Frontal cortex (tissue), 4 donors: ENCODE results near the gene AVPR2. TPM values are rescaled to one million over a fixed set of nuclear protein-coding genes. Genes with fewer than 3 reads are reported as not detected.

ENCODE experiments used
- DNase-seq, 2 donors: peaks; one replicate each; pipeline ENCODE4 v3.0.0; 2012; ENCODE audit warnings: low spot score in 2 of 2
- FAIRE-seq: peaks from 2 replicates; lab custom pipeline; 2012; peaks lifted over from hg19 to GRCh38; lab: Jason Lieb, UNC
- total RNA-seq: library from RNA; depleted of rRNA; stranded (reverse); fragments of >200 nt; gene quantifications from one replicate; pipeline ENCODE4 v1.2.3, GENCODE V29; 2014
- donor health status: control.
- donor health status: control.
- donor health status: control.

Gene AVPR2
- total RNA-seq = not detected

DNA sequence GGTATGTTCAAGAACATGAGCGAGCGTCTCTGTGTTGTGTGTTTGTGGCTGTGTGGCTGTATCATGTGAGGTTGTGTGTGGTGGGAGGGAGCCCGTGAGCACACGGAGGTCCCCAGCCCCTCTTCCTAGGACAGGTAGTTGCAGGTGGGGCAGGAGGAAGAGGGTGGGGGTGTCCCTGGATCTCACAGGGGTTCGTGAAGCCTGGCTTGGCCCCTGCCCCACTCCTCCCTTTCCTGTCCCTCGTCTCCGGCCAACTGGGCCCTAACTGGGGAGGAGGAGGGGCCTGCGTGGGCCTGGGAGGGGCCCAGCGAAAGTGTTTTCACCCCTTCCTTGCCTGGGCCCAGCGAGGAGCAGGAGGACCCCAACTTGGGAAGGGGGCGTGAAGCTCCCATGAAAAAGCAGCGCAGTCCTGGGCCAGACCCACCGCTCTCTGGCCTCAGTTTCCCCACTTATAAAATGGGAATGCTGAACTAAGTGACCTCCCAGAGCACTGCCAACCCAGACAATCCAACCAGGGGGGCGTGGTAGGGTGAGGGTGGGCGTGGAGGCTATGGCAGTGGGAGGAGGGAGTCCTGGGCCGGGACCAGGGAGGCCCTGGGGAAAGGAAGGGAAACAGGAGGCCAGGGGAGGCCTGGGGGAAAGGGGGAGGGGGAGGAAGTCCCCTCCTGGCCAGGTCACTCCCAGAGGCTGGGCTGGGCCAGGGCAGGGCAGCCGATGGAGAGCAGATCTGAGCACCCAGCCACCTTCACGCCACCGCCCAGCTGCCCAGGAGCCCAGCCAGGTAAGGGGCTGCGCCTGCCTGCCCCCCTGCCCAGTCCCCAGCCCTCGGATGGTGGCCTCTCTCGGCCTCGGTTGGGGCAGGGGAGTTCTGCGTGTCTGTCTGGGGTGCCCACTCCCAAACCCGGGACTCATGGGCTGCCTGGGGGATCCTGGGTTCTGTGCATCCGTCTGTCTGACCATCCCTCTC, at the start of gene AVPR2:
AVPR2 (plus strand) TSS at position 683 of the 967 bp plus-strand sequence. CDS start 473 bp downstream, outside the sequence.
- no peak for DNase-seq
- no peak for FAIRE-seq

DNA sequence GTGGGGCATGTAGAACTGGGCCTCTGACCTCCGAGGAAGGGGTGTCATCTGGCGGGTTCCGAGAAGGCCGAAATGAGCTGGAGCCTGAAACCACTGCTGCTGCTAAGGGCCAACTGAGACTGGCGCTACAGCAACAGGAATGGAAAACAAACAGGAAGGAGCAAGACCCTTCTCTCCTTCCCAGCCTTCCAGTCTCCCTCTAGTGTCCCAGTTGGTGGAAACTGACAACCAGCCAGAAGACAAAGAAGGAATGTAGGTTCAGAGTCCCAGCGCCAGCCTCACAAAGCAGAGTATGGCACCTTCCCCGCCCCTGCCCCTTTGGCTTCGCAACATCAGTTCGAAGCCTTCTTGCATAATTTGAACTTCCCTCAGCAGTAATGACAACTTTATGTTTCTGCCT, 49.8 kb upstream of the AVPR2 start:
- no peak for FAIRE-seq
- DNase-seq = no peak

DNA sequence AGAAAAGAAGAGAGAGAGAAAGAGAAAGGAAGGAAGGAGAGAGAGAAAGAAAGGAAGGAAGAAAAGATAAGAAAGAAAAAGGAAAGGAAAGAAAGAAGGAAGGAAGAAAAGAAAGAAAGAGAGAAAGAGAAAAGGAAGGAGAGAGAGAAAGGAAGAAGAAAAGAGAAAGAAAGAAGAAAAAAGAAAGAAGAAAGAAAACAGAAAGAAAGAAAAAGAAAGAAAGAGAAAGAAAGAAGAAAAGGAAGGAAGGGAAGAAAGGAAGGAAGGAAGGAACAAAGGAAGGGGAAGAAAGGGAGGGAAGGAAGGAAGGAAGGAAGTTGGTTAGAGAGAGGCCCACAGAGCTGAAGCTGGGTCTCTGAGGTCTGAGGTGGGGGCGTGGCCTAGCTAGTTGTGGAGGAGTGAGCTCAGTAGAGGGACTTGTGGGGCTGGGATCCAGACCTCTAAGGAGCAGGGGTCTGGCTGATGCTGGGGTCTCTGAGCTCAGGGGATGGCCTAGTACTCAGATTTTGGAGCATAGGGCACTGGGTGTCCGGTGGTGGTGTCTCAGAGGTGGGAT, 47.0 kb upstream of the AVPR2 start:
- no peak for DNase-seq
- no peak for FAIRE-seq

DNA sequence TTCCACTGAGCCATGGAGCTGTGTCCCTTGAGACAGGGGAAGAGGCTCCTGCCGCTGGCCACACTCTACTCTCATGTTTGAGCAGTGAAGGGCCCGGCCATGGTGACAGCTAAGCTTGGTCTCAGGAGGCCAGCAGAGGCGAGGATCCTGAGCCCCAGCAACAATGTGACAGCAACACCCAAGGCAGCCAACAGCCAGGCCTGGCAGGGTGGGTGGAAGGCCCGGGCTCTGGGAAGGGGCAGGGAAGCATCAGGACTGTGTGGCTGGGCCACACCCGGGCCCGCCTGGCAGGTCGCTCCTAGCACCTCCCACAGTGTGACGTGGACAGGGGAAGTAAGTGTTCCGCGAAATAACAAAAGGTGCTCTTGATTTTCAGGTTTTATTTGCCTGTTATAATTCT, 43.3 kb upstream of the AVPR2 start:
- no peak for FAIRE-seq
- DNase-seq = no peak

DNA sequence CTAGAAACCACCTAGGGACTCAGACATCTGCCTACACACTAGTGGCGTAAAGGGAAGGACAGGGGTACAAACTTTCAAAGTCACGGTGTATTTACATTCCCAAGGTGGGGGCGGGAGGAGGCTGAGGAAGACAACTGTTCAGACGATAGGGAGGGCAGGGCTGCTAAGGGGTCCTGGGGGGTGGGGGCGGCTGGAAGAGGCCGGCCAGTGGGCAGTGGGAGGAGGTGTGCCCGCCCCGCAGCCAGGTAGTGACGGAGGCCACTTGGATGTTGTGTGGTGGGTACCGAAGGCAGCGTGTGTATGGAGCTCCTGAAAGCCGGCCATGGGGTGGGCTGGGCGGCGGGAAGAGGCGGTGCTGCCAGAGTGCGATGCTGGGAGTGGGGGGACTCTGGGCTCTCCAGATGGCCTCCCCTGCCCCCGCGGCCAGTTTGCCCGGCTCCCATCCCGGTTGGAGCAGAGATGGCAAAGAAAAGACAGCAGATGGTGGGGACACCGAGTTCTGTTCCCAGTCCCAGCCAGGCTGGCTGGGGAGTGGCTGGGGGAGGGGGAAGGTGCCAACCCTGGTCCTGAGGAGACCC, 42.7 kb upstream of the AVPR2 start:
- DNase-seq (peak in 1 of 2 donors; percentile 7), FAIRE-seq (no peak)

DNA sequence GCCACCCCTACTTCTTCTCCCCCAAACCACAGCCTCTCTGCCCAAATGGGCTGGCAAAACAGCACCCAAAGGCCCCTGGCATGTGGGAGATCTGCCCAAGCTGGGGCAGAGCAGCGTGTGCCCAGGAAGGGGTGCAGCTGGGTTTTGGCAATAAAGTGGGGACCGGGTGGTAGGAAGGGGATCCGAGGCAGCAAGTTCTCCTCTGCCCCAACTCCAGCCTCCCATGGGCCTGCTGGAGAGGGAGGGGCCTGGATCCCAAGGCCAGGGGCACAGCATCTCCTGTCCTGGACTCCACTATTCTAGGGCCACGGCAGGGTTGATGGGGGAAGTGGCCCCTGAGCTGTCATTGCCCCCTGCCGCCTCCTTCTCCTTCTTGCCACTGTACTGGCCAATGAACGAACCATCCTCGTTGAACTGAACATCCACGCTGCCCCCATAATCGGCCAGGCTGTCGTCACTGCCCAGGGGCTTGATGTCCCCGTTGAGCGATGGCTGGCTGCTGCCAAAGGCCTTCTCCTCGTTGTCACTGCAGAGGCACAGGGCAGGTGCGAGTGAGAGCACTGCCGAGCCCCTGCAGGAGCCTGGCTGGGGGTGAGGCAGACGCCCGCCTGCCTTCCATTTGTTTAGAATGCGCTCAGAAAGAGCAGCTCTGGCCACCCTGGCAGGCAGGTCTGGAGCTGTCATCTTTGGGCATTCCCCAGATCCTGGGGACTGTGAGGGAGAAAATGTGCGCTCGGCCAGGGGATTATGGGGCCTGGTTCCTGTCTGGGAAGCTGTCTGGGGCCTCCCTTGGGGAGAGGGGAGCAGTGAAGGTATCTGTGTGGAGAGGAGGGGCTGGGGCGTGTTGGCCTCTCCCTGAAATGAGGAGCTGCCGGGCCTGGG, 41.9 kb upstream of the AVPR2 start:
- DNase-seq (peak in 1 of 2 donors; percentile 10), FAIRE-seq (no peak)

DNA sequence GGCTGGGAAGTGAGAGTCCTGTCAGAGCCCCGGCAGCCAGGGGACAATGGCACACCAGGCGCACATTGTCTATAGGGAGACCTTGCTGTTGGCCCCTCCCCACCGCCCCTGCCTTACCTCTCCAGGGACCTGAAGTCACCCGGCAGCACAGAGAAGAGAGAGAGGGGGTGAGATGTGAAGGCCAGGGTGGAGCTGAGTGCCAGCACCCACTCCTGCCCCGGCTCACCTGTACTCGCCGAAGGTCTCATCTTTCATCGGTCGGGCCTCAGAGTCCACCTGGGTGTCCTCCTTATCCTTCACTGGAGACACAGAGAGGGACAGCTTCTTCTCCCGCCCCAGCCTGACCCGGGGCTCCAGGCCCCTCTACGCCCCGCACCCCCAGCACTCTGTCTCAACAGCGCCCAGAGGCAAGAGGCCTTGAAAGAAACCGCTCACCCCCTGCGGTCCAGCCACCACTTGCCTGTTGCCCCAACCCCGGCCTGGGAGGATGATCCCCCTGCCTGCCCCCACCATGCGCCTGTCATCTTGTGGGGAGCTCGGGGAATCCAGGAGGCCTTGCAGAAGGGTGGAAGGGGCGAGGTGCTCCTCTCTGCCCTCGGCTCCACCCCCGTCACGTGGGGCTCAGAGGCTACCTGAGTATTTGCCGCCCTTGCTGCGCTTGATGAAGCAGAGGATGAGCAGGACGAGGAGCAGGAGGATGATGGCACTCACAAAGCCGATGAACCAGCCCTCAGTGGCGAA, 41.1 kb upstream of the AVPR2 start:
- DNase-seq = peak in 1 of 2 donors; percentile 12
- no peak for FAIRE-seq

DNA sequence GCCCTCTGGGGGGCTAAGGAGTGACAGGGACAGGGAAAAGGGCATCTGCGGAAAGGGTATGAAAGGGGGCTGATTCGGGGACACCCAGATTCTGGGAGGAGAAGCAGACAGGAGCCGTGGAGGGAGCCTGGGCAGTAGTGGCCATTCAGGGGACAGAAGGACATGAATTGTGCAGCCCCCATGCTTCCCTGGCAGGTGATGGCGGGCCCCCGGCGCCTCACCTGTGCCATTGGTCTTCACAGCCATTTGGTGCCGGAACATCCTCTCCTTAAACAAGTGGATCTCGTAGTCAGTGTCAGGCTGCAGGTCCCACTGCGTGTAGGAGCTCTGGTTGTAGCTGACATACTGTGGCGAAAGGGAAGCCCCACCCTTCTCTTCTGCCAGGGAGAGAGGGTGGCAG, 40.4 kb upstream of the AVPR2 start:
- DNase-seq (no peak), FAIRE-seq (no peak)

DNA sequence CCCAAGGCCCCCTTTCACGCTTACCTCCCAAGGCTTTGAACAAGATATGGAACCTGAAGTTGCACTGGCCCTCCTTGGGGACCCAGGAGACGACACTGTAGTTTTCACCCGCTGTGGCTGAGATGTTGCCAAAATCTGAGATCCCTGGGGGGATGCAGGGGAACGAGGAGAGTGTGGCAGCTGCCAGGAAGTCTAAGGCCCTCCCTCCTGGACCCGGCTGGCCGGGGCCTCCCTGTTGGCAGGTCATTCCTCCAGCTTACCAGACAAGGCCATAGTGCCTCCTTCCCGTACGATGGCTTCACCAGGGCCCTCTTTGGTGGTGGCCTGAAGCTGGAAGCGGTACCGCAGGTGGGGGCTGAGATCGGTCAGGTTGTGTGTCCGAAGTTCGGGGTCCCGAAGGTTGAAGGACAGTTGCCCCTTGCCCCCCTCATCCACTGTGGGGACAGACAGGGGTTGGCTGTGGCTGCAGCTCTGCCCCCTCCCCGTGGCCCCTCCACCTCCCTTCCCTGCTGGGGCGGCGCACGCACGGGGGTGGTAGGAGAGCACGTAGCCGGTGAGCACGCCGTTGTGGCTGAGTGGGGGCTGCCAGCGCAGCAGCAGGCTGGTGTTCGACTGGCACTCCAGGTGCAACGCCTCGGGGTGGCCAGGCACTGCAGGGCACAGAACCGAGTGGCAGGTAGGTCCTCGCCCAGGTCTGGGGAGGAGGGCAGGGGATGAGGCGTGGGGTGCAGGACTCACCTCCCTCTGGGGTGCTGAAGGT, 39.7 kb upstream of the AVPR2 start:
- FAIRE-seq = no peak

DNA sequence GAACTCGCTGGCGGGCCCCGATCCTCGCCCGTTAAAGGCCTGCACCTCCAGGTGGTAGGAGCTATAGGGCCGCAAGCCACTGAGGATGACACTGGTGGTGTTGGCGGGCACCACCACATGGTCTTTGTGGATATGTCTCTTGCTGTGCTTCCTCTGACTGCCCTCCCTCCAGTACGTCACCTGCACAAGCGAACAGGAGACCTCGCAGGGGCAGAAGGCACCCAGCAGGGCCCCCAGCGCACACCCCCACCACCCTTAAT, 39.2 kb upstream of the AVPR2 start:
- no peak for FAIRE-seq
- no peak for DNase-seq

More for the DNA sequence above, 39.7 kb upstream of the AVPR2 start:
- peak in 1 of 2 donors; percentile 16 for DNase-seq

DNA sequence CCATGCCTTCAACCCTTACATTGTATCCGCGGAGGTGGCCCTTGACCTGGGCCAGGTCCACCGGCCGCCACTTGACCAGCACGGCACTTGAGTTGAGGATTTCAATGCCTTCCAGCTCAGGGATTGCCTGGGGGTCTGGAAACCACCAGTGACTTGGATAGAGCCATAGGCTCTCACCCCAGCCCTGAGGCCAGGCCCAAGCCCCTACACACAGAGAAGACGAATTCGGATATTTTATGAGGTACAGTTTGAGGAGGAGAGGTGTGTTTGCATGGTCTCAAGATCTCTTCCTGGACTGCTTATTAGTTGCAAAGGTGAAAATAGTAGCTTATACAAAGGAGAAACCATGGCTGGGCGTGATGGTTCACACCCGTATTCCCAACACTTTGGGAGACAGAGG, 38.8 kb upstream of the AVPR2 start:
- DNase-seq (no peak), FAIRE-seq (no peak)

DNA sequence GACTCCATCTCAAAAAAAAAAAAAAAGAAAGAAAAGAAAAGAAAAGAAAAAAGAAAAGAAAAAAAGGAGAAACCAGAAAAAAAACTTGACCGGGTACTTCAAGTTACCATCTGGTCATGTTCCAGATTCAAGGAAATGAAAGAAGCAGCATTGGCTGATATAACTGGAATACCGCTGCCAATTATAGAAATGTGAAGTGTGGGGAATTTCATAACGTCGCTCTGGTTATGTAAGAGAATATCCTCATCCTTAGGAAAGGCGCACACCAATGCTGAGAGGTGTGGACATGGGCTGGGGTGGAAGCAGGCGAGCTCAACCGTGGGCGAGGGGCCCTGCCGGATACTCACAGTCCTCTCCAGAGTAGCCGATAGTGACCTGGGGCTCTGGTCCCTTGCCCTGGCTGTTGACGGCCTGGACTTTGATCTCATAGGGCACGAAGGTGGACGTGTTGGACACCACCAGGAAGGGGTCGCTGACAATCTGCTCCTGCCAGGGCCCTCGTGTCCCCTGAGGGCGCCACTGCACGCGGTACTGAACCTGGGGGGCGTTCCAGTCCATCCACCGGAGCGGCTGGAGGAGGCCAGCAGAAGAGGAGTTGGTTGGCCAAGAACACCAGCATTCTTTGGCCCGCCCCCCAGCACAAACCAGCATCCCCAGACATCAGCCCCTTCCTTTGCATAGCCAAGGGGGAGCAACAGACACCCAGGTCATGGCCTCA, 38.0 kb upstream of the AVPR2 start:
- FAIRE-seq (no peak), DNase-seq (peak in 1 of 2 donors; percentile 12)

DNA sequence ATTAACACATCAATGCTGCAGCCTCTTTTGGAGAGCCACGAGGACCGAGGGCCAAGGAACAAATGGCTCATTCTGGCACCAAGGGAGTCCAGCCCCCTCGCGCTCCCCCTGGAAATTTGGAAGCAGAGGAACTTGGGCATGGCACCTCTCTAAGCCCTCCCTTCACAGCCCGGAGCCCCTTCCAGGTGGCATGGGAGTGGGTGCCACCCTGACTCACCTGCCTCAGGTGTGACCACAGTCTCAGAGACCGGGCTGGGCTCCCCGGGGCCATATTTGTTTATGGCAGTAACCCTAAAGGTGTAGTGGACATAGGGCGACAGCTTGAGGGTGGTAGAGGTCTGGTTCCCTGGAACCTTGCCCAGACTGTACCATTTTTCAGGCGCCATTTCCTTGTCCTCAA, 37.3 kb upstream of the AVPR2 start:
- no peak for FAIRE-seq
- peak in 1 of 2 donors; percentile 14 for DNase-seq

DNA sequence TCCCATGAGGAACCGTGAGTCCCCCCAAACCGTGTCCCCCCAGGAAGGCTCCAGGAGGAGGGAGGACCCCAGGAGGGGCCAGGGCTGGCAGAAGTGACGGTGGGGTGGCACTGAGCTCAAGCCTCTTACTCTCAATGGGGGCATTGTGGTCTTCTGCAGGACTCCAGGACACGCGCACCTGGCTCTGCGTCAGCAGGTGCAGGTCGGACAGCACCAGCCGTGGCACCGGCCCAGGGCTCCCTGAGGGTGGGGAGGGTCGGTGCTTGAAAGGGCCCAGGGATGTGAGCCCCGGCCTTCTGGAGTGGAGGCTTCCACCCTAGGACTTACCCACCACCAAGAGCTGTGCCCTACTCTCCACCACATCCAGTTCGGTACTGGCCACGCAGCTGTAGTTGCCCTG, 36.8 kb upstream of the AVPR2 start:
- FAIRE-seq = no peak
- DNase-seq = no peak

DNA sequence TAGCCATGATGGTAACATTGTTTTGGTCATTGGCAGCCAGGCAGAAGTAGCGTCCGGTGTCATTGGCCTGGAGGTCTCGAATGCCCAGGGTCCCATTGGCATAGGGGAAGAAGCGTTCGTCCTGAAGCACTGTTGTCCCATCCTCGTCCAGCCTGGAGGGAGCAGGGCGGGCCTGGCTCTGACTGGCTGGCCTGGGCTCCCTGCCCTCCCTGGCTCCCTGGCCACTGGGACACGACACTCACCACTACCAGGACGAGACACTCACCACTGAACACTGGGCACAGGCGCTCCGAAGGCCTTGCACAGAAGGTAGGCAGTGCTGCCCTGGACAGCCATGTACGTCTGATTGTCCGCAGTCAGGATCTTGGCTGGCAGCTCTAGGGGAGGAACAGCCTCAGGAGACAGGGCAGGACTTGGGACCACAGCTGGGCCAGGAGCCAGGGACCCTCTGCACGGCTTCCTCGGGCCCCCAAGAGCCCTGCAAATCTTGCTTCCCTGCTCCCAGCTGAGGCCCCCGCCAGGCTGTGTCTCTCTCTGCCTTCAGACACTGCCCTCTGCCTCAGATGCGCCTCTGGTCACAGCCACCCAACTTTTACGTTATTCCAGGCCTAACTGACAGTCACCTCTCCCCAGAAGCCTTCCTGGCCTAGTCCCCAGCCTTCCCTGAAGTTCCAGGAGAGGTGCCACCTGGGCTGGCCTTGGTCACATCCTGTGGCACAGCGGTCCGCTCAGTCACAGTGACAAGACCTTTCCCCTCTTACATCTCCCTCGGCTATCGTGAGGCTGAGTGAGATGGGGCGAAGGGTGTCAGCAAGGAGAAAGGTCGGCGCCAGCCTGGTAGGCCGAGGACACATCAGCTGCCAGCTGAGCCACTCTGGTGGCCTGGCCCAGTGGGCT, 35.6 kb upstream of the AVPR2 start:
- FAIRE-seq = no peak

DNA sequence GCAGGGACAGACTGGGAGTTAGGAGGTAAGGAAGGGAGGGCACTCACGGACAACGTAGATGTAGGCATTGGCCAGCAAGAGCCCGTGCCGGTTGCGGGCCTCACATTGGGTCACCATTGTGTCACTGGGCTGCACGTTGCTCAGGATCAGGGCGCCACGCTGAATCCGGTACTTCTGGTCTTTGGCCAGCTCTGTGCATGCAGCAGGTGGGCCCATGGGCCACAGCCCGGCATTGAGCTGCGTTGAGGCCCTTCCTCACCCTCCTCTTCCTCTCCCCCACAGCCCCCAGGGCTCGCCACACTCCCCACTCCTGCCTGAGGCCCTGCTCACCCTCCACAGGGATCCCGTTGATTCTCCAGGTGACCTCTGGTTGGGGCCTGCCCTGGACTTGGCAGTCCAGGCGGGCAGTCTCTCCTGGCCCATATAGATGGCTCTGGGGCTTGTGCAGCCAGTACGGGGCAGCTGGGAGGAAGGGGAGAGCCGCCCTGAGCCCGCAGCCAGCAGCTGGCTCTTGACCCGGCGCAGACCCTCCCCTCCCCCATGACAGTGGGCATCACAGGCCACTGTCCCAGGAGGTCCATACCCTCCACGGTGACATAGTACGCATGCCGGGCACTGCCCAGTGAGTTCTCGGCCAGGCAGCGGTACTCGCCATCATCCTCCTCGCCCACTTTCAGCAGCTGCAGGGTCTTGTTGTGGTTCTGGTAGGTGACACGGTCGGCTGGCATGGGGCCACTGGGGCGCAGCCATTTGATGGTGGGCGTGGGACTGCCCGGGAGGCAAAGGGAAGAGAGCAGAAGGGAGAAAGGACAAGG, 34.8 kb upstream of the AVPR2 start:
- FAIRE-seq = no peak
- no peak for DNase-seq

More for the DNA sequence above, 35.6 kb upstream of the AVPR2 start:
- DNase-seq = no peak
